ENCODE measurements around the gene HSDL1.

The HSDL1 gene

GRCh38 chr16:84139628-84140258 lies 5.2 kb downstream of the HSDL1 start:
- no peak overlapping the region for H3K27ac ChIP-seq (ENCODE audit: low read depth, low read length)
- no peaks in the 10 kb centered on the region for H3K9me3 ChIP-seq (ENCODE audit: control insufficient read depth in 1 of 2, low read length in 2 of 2)
- H3K9ac ChIP-seq (ENCODE audit: low read depth in 1 of 2, low read length in 2 of 2), result no peak overlapping the region
- H3K4me1 ChIP-seq (ENCODE audit: control insufficient read depth in 1 of 2, insufficient read depth in 2 of 2, low read length in 2 of 2), result peaks cover 0 to 5% of the 10 kb centered on the region in 2 donors
- no peaks in the 10 kb centered on the region for H3K36me3 ChIP-seq (ENCODE audit: control insufficient read depth in 1 of 2, insufficient read depth in 2 of 2, low read length in 2 of 2)
- no peak overlapping the region for H3K4me3 ChIP-seq (ENCODE audit: low read depth in 1 of 2, low read length in 2 of 2)
- H3K27me3 ChIP-seq (ENCODE audit: control insufficient read depth in 1 of 2, insufficient read depth in 2 of 2, low read length in 2 of 2), result no peaks in the 10 kb centered on the region

- Histone ChIP-seq H3K9ac (ENCODE audit: low read depth in 1 of 2, low read length in 2 of 2) (no peak overlapping the region), H3K4me3 (ENCODE audit: low read depth in 1 of 2, low read length in 2 of 2) (no peak overlapping the region), H3K9me3 (ENCODE audit: control insufficient read depth in 1 of 2, low read length in 2 of 2) (no peaks in the 10 kb centered on the region), H3K4me1 (ENCODE audit: control insufficient read depth in 1 of 2, insufficient read depth in 2 of 2, low read length in 2 of 2) (peaks cover 0 to 1% of the 10 kb centered on the region in 2 donors), H3K27ac (ENCODE audit: low read depth, low read length) (no peak overlapping the region), H3K36me3 (ENCODE audit: control insufficient read depth in 1 of 2, insufficient read depth in 2 of 2, low read length in 2 of 2) (no peaks in the 10 kb centered on the region), H3K27me3 (ENCODE audit: control insufficient read depth in 1 of 2, insufficient read depth in 2 of 2, low read length in 2 of 2) (no peaks in the 10 kb centered on the region)
Observed at GRCh38 chr16:84138824-84139627, 6.0 kb downstream of the HSDL1 start.

DNA sequence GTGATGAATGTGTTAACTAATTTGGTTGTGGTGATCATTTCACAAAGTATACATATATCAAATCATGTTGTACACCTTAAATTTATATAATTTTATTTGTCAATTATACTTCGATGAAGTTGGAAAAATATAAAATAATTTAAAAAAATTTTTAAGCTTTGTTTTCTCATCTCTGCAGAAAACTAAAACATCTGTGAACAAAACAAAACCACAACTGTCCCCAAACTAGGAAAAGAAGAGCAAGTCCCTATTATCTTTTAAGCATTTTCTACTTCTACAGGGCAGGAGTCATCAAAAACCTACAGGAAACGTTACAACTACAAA lies 6.5 kb downstream of the HSDL1 start:
- no peak overlapping the region for H3K4me3 ChIP-seq (ENCODE audit: low read depth in 1 of 2, low read length in 2 of 2)
- H3K9ac ChIP-seq (ENCODE audit: low read depth in 1 of 2, low read length in 2 of 2), result no peak overlapping the region
- no peaks in the 10 kb centered on the region for H3K36me3 ChIP-seq (ENCODE audit: control insufficient read depth in 1 of 2, insufficient read depth in 2 of 2, low read length in 2 of 2)
- H3K27ac ChIP-seq (ENCODE audit: low read depth, low read length), result no peak overlapping the region
- no peaks in the 10 kb centered on the region for H3K27me3 ChIP-seq (ENCODE audit: control insufficient read depth in 1 of 2, insufficient read depth in 2 of 2, low read length in 2 of 2)
- H3K9me3 ChIP-seq (ENCODE audit: control insufficient read depth in 1 of 2, low read length in 2 of 2), result no peaks in the 10 kb centered on the region
- H3K4me1 ChIP-seq (ENCODE audit: control insufficient read depth in 1 of 2, insufficient read depth in 2 of 2, low read length in 2 of 2), result no peaks in the 10 kb centered on the region

DNA sequence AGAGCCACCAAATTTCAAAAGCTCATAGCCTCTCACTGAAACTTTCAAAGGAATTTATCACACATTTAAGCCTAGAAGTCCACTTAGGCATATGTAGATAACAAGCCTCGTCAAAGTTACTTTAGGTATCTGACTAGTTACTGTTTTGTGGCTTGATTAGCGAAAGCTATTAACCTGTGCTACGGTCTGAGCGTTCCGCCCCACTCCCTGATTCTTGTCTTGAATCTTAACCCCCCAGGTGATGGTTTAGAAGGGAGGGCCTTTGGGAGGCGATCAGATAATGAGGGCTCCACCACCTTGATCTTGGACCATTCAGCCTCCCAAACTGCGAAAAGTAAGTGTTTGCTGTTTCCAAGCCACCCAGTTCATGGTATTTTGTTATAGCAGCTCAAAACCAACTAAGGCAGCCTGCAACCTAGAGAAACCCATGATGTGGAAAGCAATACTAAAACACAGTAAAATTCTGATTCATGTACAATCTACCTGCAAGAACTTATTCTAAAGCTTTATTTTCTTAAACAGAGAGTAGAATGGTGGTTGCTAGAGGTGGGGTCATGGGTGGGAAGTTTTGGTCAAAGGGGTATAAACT lies 7.1 kb downstream of the HSDL1 start:
- Histone ChIP-seq H3K36me3 (ENCODE audit: control insufficient read depth in 1 of 2, insufficient read depth in 2 of 2, low read length in 2 of 2) (no peaks in the 10 kb centered on the region), H3K27me3 (ENCODE audit: control insufficient read depth in 1 of 2, insufficient read depth in 2 of 2, low read length in 2 of 2) (no peaks in the 10 kb centered on the region), H3K9ac (ENCODE audit: low read depth in 1 of 2, low read length in 2 of 2) (no peak overlapping the region), H3K27ac (ENCODE audit: low read depth, low read length) (no peak overlapping the region), H3K4me1 (ENCODE audit: control insufficient read depth in 1 of 2, insufficient read depth in 2 of 2, low read length in 2 of 2) (no peaks in the 10 kb centered on the region), H3K4me3 (ENCODE audit: low read depth in 1 of 2, low read length in 2 of 2) (no peak overlapping the region), H3K9me3 (ENCODE audit: control insufficient read depth in 1 of 2, low read length in 2 of 2) (no peaks in the 10 kb centered on the region)

DNA sequence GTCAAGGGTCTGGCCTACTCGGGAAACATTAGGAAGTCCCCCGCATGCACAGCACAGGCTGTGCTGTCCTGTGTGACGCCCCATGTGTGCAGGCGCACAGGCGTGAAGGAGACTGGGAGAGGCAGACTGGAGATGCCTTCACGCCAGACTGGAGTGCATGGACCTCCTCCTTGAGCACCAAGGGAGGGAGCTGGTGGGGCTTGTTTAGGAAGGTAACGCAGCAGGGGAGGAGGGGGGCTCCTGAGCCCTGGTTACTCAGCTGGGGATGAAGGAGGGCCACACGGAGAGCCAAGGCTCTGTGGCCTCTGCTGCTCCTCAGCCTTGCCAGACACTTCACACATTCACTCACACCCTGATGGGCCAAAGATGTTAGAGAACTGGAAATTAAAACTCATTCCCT lies 7.7 kb downstream of the HSDL1 start:
- Histone ChIP-seq H3K27ac (ENCODE audit: low read depth, low read length) (no peak overlapping the region), H3K36me3 (ENCODE audit: control insufficient read depth in 1 of 2, insufficient read depth in 2 of 2, low read length in 2 of 2) (no peaks in the 10 kb centered on the region), H3K27me3 (ENCODE audit: control insufficient read depth in 1 of 2, insufficient read depth in 2 of 2, low read length in 2 of 2) (no peaks in the 10 kb centered on the region), H3K9me3 (ENCODE audit: control insufficient read depth in 1 of 2, low read length in 2 of 2) (no peaks in the 10 kb centered on the region), H3K4me1 (ENCODE audit: control insufficient read depth in 1 of 2, insufficient read depth in 2 of 2, low read length in 2 of 2) (no peaks in the 10 kb centered on the region), H3K4me3 (ENCODE audit: low read depth in 1 of 2, low read length in 2 of 2) (no peak overlapping the region), H3K9ac (ENCODE audit: low read depth in 1 of 2, low read length in 2 of 2) (no peak overlapping the region)

GRCh38 chr16:84136331-84137125 lies 8.4 kb downstream of the HSDL1 start:
- no peak overlapping the region for H3K9ac ChIP-seq (ENCODE audit: low read depth in 1 of 2, low read length in 2 of 2)
- no peaks in the 10 kb centered on the region for H3K4me1 ChIP-seq (ENCODE audit: control insufficient read depth in 1 of 2, insufficient read depth in 2 of 2, low read length in 2 of 2)
- H3K27me3 ChIP-seq (ENCODE audit: control insufficient read depth in 1 of 2, insufficient read depth in 2 of 2, low read length in 2 of 2), result no peaks in the 10 kb centered on the region
- H3K4me3 ChIP-seq (ENCODE audit: low read depth in 1 of 2, low read length in 2 of 2), result no peak overlapping the region
- H3K36me3 ChIP-seq (ENCODE audit: control insufficient read depth in 1 of 2, insufficient read depth in 2 of 2, low read length in 2 of 2), result no peaks in the 10 kb centered on the region
- no peaks in the 10 kb centered on the region for H3K9me3 ChIP-seq (ENCODE audit: control insufficient read depth in 1 of 2, low read length in 2 of 2)
- H3K27ac ChIP-seq (ENCODE audit: low read depth, low read length), result no peak overlapping the region

- Histone ChIP-seq H3K27me3 (ENCODE audit: control insufficient read depth in 1 of 2, insufficient read depth in 2 of 2, low read length in 2 of 2) (no peaks in the 10 kb centered on the region), H3K36me3 (ENCODE audit: control insufficient read depth in 1 of 2, insufficient read depth in 2 of 2, low read length in 2 of 2) (peaks cover 8 to 10% of the 10 kb centered on the region in 2 donors), H3K9me3 (ENCODE audit: control insufficient read depth in 1 of 2, low read length in 2 of 2) (no peaks in the 10 kb centered on the region), H3K9ac (ENCODE audit: low read depth in 1 of 2, low read length in 2 of 2) (no peak overlapping the region), H3K4me1 (ENCODE audit: control insufficient read depth in 1 of 2, insufficient read depth in 2 of 2, low read length in 2 of 2) (no peaks in the 10 kb centered on the region), H3K27ac (ENCODE audit: low read depth, low read length) (no peak overlapping the region), H3K4me3 (ENCODE audit: low read depth in 1 of 2, low read length in 2 of 2) (no peak overlapping the region)
Observed at GRCh38 chr16:84132527-84133285, 12.3 kb downstream of the HSDL1 start.

DNA sequence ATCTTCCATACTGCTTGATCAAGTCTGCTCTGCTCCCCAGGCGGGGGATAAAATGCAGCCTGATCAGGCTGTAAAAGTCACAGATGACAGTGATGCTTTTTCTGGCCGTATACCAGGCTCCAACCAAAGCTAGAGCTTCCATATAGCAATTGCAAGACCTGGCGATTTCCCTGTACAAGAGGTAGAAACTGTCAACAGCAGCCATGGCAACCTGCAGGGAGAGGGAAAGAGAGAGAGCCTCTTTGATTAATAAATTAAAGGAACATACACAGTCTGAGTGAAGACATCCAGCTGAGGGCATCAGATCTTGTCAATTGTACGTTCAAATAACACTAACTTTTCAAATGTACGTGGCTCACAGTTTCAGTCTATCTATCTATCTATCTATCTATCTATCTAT lies 13.9 kb downstream of the HSDL1 start:
- no peak overlapping the region for H3K27ac ChIP-seq (ENCODE audit: low read depth, low read length)
- no peaks in the 10 kb centered on the region for H3K4me1 ChIP-seq (ENCODE audit: control insufficient read depth in 1 of 2, insufficient read depth in 2 of 2, low read length in 2 of 2)
- H3K27me3 ChIP-seq (ENCODE audit: control insufficient read depth in 1 of 2, insufficient read depth in 2 of 2, low read length in 2 of 2), result no peaks in the 10 kb centered on the region
- peaks cover 8 to 13% of the 10 kb centered on the region in 2 donors for H3K36me3 ChIP-seq (ENCODE audit: control insufficient read depth in 1 of 2, insufficient read depth in 2 of 2, low read length in 2 of 2)
- H3K4me3 ChIP-seq (ENCODE audit: low read depth in 1 of 2, low read length in 2 of 2), result no peak overlapping the region
- H3K9me3 ChIP-seq (ENCODE audit: control insufficient read depth in 1 of 2, low read length in 2 of 2), result no peaks in the 10 kb centered on the region
- H3K9ac ChIP-seq (ENCODE audit: low read depth in 1 of 2, low read length in 2 of 2), result no peak overlapping the region

DNA sequence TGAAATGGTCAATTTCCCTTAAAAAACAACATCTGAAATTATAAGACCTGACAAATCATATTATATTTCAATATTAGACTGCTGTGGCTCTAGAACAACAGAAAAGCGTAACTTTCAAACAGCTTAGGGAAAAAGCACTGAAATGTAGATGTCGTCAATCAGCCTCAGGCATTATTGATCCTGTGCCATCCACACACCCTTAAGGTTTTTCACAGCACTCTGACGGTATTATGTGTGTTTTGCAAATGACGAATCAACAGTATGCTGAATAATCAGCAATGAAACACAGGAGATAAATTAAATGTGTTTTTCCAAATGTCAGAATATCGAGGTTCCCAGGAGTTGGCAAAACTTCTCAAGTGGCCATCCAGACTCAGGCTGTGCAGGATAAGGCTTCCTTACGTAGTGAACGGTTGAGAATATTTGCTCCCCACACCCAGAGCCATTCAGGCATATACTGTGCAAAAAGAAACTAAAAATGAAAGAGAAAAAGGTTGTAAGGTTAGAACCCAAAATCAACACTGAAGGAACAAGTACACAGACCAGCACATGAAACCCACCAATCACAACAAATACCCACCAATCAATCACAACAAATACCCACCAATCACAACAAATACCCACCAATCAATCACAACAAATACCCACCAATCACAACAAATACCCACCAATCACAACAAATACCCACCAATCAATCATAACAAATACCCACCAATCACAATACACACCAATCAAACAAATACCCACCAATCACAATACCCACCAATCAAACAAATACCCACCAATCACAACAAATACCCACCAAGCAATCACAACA lies 20.5 kb downstream of the HSDL1 start:
- H3K4me3 ChIP-seq (ENCODE audit: low read depth in 1 of 2, low read length in 2 of 2), result no peak overlapping the region
- H3K4me1 ChIP-seq (ENCODE audit: control insufficient read depth in 1 of 2, insufficient read depth in 2 of 2, low read length in 2 of 2), result no peaks in the 10 kb centered on the region
- H3K9me3 ChIP-seq (ENCODE audit: control insufficient read depth in 1 of 2, low read length in 2 of 2), result no peaks in the 10 kb centered on the region

More for the DNA sequence above, 20.5 kb downstream of the HSDL1 start:
- Histone ChIP-seq H3K27ac (ENCODE audit: low read depth, low read length) (no peak overlapping the region), H3K9ac (ENCODE audit: low read depth in 1 of 2, low read length in 2 of 2) (no peak overlapping the region), H3K27me3 (ENCODE audit: control insufficient read depth in 1 of 2, insufficient read depth in 2 of 2, low read length in 2 of 2) (no peaks in the 10 kb centered on the region), H3K36me3 (ENCODE audit: control insufficient read depth in 1 of 2, insufficient read depth in 2 of 2, low read length in 2 of 2) (peaks cover 6 to 16% of the 10 kb centered on the region in 2 donors)
